ENCODE data around the gene ANKRD9. TPM values are rescaled to one million over a fixed set of nuclear protein-coding genes. Genes with fewer than 3 reads are reported as not detected.
"Not testable (repeated sequence)": the region's sequence is repeated elsewhere in the genome, so short reads cannot be mapped to it uniquely, and the experiment has no call there.

ANKRD9 gene, protein sequence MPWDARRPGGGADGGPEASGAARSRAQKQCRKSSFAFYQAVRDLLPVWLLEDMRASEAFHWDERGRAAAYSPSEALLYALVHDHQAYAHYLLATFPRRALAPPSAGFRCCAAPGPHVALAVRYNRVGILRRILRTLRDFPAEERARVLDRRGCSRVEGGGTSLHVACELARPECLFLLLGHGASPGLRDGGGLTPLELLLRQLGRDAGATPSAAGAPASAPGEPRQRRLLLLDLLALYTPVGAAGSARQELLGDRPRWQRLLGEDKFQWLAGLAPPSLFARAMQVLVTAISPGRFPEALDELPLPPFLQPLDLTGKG
- total RNA-seq (17.9 TPM), polyA plus RNA-seq (ENCODE audit: insufficient read depth in 1 of 8, insufficient read length in 8 of 8, low replicate concordance in 1 of 8) (10 to 100 TPM in 6 of 8 donors, 1 to 10 TPM in 2; 9.1 to 23.5 (median 12.3) TPM)
- long read RNA-seq, donor 1, partial matches to known transcripts: 0 of 3 reads
- long read RNA-seq, donor 1, other reads (novel, unspliced or antisense): 0 of 3 reads
- long read RNA-seq, donor 2: 0 reads
- long read RNA-seq, donor 3, full-length matches to known transcripts: 27 of 27 reads
- long read RNA-seq, donor 3, partial matches to known transcripts: 0 of 27 reads
- long read RNA-seq, donor 3, other reads (novel, unspliced or antisense): 0 of 27 reads
- long read RNA-seq, donor 4, full-length matches to known transcripts: 26 of 26 reads
- long read RNA-seq, donor 4, partial matches to known transcripts: 0 of 26 reads
- long read RNA-seq, donor 4, other reads (novel, unspliced or antisense): 0 of 26 reads
- long read RNA-seq, donor 5, full-length matches to known transcripts: 28 of 28 reads
- long read RNA-seq, donor 5, partial matches to known transcripts: 0 of 28 reads
- long read RNA-seq, donor 5, other reads (novel, unspliced or antisense): 0 of 28 reads
- long read RNA-seq, donor 6, full-length matches to known transcripts: 34 of 34 reads
- long read RNA-seq, donor 6, partial matches to known transcripts: 0 of 34 reads
- long read RNA-seq, donor 6, other reads (novel, unspliced or antisense): 0 of 34 reads
- long read RNA-seq, donor 7, full-length matches to known transcripts: 21 of 21 reads
- long read RNA-seq, donor 7, partial matches to known transcripts: 0 of 21 reads
- long read RNA-seq, donor 7, other reads (novel, unspliced or antisense): 0 of 21 reads
- long read RNA-seq, donor 8, full-length matches to known transcripts: 9 of 9 reads
- long read RNA-seq, donor 8, partial matches to known transcripts: 0 of 9 reads
- long read RNA-seq, donor 8, other reads (novel, unspliced or antisense): 0 of 9 reads
- long read RNA-seq, donor 9, transcript ANKRD9-205 (3 exons, 1,413 nt): major isoform, 9 of 9 reads
- long read RNA-seq, donor 9, partial matches to known transcripts: 0 of 9 reads
- long read RNA-seq, donor 9, other reads (novel, unspliced or antisense): 0 of 9 reads
- long read RNA-seq, donor 10, full-length matches to known transcripts: 23 of 23 reads
- long read RNA-seq, donor 10, partial matches to known transcripts: 0 of 23 reads
- long read RNA-seq, donor 10, other reads (novel, unspliced or antisense): 0 of 23 reads
- long read RNA-seq, donor 11, full-length matches to known transcripts: 19 of 19 reads
- long read RNA-seq, donor 11, partial matches to known transcripts: 0 of 19 reads
- long read RNA-seq, donor 11, other reads (novel, unspliced or antisense): 0 of 19 reads

DNA sequence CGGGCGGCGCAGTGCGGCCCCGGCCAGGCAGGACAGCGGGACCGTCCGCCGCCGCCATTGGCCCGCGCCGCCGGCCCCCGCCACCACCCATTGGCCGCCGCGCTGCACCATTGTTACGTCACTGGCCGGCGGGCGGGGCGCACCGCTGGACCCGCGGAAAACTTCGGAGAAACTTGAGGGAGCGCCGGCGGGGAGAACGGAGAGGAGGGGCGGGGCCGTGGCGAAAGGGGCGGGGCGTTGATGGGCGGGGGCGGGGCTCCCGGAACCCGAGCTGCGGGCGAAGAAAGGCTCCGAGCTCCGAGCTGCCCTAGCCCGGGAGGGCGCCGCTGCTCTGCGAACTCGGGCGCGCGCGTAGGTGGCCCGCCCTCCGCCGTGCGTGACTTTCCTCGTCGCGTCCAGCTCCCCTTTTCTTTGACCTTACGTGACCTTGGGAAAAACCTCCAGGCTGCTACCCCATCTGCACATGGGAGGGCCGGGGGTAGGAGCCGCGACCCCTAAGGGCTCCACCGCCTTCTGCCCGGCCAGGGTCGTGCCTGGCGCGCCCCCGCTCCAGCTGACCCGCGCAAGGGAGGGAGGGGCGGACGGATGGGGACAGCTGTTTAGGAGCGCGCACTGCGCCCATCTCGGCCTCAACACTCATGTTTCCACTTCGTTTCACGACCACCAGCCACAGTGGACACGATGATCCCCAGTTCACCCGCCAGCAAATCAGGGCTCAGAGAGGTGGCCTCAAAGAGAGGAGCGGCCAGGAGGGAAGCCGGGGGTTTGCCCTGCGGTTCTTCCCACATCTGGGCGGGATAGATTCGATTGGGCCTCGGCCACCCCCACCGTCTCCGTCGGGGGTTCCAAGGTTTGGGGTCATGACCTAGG lies at the start of gene ANKRD9:
ANKRD9 (minus strand) TSS at position 31 of the 870 bp plus-strand sequence. CDS start 1,887 bp downstream, outside the sequence.
- Histone ChIP-seq H3K27me3 (ENCODE audit: control insufficient read depth, insufficient read depth, low read length) (no peaks in the 10 kb centered on the region), H3K36me3 (ENCODE audit: control insufficient read depth, insufficient read depth, low read length) (peaks cover 9% of the 10 kb centered on the region), H3K4me1 (ENCODE audit: control insufficient read depth, insufficient read depth, low read length) (peaks cover 26% of the 10 kb centered on the region), H3K9me3 (replicated peaks; ENCODE audit: control insufficient read depth, low read depth, low read length) (no peaks in the 10 kb centered on the region), H3K27ac (ENCODE audit: low read length) (peak within 1 kb of the TSS; percentile 84), H3K4me3 (ENCODE audit: low read length) (peak within 1 kb of the TSS; percentile 81)
- under 1% methylated on average over 88 of the region's 91 CpGs for whole genome bisulfite sequencing (ENCODE audit: insufficient coverage)
- peak; percentile 98 for DNase-seq

- 60% methylated on average over 3 of the region's 4 CpGs for WGBS (ENCODE audit: insufficient coverage)
- Histone ChIP-seq H3K27ac (ENCODE audit: low read length) (no peak overlapping the region), H3K4me1 (ENCODE audit: control insufficient read depth, insufficient read depth, low read length) (peaks cover 16% of the 10 kb centered on the region), H3K36me3 (ENCODE audit: control insufficient read depth, insufficient read depth, low read length) (no peaks in the 10 kb centered on the region), H3K27me3 (ENCODE audit: control insufficient read depth, insufficient read depth, low read length) (no peaks in the 10 kb centered on the region), H3K4me3 (ENCODE audit: low read length) (no peak overlapping the region), H3K9me3 (replicated peaks; ENCODE audit: control insufficient read depth, low read depth, low read length) (no peaks in the 10 kb centered on the region)
- no peak for DNase-seq
Observed at GRCh38 chr14:102558556-102558955, 49.0 kb upstream of the ANKRD9 start.

DNA sequence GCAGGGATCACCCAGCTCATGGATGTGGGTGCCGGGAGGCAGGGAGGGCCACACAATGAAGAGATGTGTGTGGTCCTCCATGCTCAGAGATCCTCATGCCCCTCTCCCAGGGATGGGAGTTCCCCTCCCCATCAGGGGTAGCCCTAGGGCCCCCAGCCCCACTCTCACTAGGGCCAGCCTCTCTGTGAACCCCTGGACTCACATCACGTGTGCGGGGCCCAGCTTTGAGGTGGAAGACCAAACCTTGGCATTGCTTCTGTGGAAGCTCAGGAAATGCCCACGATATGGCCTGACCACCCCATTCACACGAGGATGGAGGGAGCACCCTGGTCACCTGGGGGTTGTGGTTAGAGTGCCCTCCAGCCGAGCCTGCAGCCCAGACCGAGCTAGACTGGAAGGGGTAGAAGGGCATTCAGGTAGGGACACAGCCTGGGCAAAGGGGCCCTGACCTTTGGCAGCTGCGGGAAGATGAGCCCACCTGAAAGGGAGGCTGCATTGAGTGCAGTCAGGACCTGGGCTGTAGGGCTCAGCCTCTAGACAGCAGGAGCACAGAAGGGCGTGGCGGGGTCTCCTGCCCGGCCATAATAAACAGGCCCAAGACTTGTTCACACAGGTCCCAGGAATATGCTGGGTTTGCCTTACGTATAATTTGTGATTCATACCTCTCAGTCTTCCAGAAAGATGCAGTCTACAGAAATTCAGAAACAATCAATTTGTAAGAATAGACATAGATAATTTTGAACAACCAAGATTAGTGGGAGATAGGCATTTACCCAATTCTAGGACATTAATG lies 48.1 kb upstream of the ANKRD9 start:
- no peaks in the 10 kb centered on the region for H3K36me3 ChIP-seq (ENCODE audit: control insufficient read depth, insufficient read depth, low read length)
- peaks cover 19% of the 10 kb centered on the region for H3K4me1 ChIP-seq (ENCODE audit: control insufficient read depth, insufficient read depth, low read length)
- DNase-seq: no peak
- H3K4me3 ChIP-seq (ENCODE audit: low read length): no peak overlapping the region
- no peaks in the 10 kb centered on the region for H3K9me3 ChIP-seq (replicated peaks; ENCODE audit: control insufficient read depth, low read depth, low read length)
- 74% methylated on average over 6 of the region's 12 CpGs for WGBS (ENCODE audit: insufficient coverage)
- H3K27me3 ChIP-seq (ENCODE audit: control insufficient read depth, insufficient read depth, low read length): no peaks in the 10 kb centered on the region
- H3K27ac ChIP-seq (ENCODE audit: low read length): no peak overlapping the region

DNA sequence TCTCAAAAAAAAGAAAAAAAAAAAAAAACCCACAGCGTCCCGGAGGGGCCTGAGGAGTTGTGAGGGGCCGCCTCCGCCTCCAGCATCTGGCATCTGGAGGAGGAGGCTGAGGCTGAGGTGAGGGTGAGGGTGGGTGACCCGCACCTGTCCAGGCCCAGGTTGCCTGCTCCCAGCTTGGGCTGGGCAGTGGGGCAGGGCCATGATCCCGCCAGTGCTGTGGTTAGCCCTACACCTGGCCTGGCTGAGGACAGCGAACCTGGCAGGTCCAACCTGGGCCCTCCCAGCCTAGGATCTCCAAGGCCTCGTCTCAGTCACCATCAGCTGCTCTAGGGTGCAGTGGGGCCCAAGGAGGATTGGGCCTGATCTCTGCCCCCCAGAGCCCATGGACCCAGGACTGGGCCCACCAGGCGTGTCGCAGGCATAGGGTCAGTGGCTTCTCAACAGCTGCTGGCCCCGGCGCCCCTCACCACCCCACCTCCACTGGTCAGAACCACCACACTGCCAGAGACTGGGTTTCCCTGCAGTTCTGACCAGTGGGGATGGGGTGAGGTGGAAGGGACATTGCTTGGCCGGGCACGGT lies 46.6 kb upstream of the ANKRD9 start:
- H3K4me1 ChIP-seq (ENCODE audit: control insufficient read depth, insufficient read depth, low read length): peaks cover 31% of the 10 kb centered on the region
- H3K27me3 ChIP-seq (ENCODE audit: control insufficient read depth, insufficient read depth, low read length): no peaks in the 10 kb centered on the region
- H3K36me3 ChIP-seq (ENCODE audit: control insufficient read depth, insufficient read depth, low read length): no peaks in the 10 kb centered on the region
- no peaks in the 10 kb centered on the region for H3K9me3 ChIP-seq (replicated peaks; ENCODE audit: control insufficient read depth, low read depth, low read length)
- DNase-seq: no peak
- no peak overlapping the region for H3K27ac ChIP-seq (ENCODE audit: low read length)
- 94% methylated on average over 3 of the region's 14 CpGs for WGBS (ENCODE audit: insufficient coverage)
- no peak overlapping the region for H3K4me3 ChIP-seq (ENCODE audit: low read length)

- Histone ChIP-seq H3K9me3 (replicated peaks; ENCODE audit: control insufficient read depth, low read depth, low read length) (no peaks in the 10 kb centered on the region), H3K36me3 (ENCODE audit: control insufficient read depth, insufficient read depth, low read length) (no peaks in the 10 kb centered on the region), H3K27ac (ENCODE audit: low read length) (peak overlapping the region; percentile 56), H3K4me1 (ENCODE audit: control insufficient read depth, insufficient read depth, low read length) (peaks cover 23% of the 10 kb centered on the region), H3K27me3 (ENCODE audit: control insufficient read depth, insufficient read depth, low read length) (no peaks in the 10 kb centered on the region), H3K4me3 (ENCODE audit: low read length) (peak overlapping the region; percentile 64)
- WGBS (ENCODE audit: insufficient coverage): 4% methylated on average over 91 of the region's 94 CpGs
- DNase-seq: peak; percentile 71
Observed at GRCh38 chr14:102554821-102555819, 45.5 kb upstream of the ANKRD9 start.

DNA sequence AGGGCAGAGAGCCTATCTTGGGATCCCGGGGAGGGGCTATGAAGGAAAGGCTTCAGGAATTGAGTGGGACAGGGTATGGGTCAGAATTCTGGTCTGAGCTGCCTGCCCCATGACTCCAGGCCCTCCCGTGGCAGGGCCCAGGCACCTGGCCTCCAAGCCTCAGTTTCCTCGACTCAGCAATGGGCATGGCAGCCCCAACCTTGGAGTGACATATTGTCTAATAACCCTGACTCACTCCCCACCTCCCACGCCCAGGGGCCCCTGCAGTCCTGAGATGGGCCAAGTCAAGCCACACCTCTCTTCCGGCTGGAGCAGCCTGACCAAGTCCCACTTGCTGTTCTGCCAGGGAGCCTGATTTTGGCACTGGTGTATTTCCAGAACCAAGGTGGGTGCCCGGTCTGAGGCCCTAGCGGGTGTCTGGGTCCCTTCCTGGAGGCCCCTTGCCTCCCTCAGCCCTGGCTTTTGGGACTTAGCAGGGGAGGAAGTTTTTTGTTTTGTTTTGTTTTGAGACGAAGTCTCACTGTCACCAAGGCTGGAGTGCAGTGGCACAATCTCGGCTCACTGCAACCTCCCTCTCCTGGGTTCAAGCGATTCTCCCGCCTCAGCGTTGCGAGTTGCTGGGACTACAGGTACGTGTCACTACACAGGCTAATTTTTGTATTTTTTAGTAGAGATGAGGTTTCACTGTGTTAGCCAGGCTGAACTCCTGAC lies 42.6 kb upstream of the ANKRD9 start:
- peak; percentile 61 for DNase-seq
- H3K27me3 ChIP-seq (ENCODE audit: control insufficient read depth, insufficient read depth, low read length): no peaks in the 10 kb centered on the region
- peaks cover 25% of the 10 kb centered on the region for H3K4me1 ChIP-seq (ENCODE audit: control insufficient read depth, insufficient read depth, low read length)
- H3K9me3 ChIP-seq (replicated peaks; ENCODE audit: control insufficient read depth, low read depth, low read length): no peaks in the 10 kb centered on the region
- no peak overlapping the region for H3K4me3 ChIP-seq (ENCODE audit: low read length)
- no peaks in the 10 kb centered on the region for H3K36me3 ChIP-seq (ENCODE audit: control insufficient read depth, insufficient read depth, low read length)
- WGBS (ENCODE audit: insufficient coverage): 73% methylated on average over 4 of the region's 14 CpGs
- peak overlapping the region; percentile 51 for H3K27ac ChIP-seq (ENCODE audit: low read length)

DNA sequence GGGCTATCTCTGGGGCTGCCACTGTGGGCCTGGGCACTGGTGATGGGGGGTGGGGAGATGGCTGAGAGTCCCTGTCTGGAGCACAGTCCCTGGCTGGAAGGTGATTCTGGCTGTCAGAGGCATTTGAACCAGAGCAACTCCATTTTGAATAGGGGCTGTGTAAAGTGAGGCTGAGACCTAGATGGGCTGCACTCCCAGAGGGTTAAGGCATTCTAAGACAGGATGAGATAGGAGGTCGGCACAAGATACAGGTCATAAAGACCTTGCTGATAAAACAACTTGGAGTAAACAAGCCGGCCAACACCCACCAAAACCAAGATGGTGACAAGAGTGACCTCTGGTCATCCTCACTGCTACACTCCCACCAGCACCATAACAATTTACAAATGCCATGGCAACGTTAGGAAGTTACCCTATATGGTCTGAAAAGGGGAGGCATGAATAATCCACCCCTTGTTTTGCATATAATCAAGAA lies 41.4 kb upstream of the ANKRD9 start:
- no CpG with 5 or more reads among the region's 3 CpGs for WGBS (ENCODE audit: insufficient coverage)
- not testable (repeated sequence) for H3K9me3 ChIP-seq (replicated peaks; ENCODE audit: control insufficient read depth, low read depth, low read length)

More for the DNA sequence above, 41.4 kb upstream of the ANKRD9 start:
- H3K36me3 ChIP-seq (ENCODE audit: control insufficient read depth, insufficient read depth, low read length); H3K4me3 ChIP-seq (ENCODE audit: low read length); H3K27me3 ChIP-seq (ENCODE audit: control insufficient read depth, insufficient read depth, low read length); H3K27ac ChIP-seq (ENCODE audit: low read length); DNase-seq: not testable (repeated sequence)
- peaks cover 27% of the 10 kb centered on the region for H3K4me1 ChIP-seq (ENCODE audit: control insufficient read depth, insufficient read depth, low read length)
